ENCODE measurements around the gene SNRPD1.

DNA sequence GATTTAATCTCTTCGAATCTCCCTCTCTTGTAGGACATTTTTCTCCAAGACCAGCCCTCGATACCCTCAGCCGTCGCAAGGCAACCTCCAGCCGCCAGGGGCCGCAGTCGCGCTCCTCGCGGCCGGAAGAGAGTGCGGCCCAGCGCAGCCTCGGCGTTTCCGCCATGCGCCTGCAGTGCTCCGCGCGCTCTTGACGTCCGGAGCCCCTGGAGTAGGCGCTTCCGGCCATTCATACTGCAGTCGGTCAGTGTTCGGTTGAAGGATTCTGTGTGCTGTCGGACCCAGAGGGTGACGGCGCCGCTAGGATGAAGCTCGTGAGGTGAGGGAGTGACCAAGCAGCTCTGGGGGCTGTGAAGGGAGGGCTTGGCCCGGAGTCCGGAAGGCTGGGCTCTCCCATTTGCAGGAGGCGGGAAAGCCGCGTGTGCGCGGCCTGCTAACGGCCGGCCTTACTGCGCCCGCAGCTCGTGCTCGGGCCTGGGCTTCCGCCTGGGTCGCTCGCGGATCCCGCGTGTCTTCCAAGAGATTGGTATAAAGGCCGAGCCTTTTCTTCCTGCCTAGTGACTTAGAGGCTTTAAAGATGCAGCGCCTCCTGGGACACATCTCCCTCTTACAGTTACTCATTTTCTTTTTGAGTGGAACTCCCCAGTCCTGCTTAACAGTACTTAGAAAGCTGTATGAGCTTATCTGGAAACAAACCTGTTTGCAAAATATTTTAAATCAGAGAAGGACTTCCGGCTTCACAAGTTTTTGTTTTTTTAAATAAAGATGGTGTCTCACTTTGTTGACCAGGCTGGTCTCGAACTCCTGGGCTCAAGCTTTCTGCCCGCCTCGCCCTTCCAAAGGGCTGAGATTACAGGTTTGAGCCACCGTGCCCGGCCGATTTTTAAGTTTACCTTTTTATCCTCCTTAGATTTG is at the start of gene SNRPD1:
- TF ChIP-seq, protein P1, sequence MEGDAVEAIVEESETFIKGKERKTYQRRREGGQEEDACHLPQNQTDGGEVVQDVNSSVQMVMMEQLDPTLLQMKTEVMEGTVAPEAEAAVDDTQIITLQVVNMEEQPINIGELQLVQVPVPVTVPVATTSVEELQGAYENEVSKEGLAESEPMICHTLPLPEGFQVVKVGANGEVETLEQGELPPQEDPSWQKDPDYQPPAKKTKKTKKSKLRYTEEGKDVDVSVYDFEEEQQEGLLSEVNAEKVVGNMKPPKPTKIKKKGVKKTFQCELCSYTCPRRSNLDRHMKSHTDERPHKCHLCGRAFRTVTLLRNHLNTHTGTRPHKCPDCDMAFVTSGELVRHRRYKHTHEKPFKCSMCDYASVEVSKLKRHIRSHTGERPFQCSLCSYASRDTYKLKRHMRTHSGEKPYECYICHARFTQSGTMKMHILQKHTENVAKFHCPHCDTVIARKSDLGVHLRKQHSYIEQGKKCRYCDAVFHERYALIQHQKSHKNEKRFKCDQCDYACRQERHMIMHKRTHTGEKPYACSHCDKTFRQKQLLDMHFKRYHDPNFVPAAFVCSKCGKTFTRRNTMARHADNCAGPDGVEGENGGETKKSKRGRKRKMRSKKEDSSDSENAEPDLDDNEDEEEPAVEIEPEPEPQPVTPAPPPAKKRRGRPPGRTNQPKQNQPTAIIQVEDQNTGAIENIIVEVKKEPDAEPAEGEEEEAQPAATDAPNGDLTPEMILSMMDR (IDR thresholded peaks at IDR 0.05), result peak; percentile 92 to 99 (median 97)
- TF ChIP-seq POLR2A (IDR thresholded peaks at IDR 0.05), result peak; percentile 76

All from right lobe of liver (tissue), 4 donors.